PC-3 (cell line): Measurements from ENCODE around the gene PLAC9. TPM values are rescaled to one million over a fixed set of nuclear protein-coding genes. Genes with fewer than 3 reads are reported as not detected.

Experiments
- ATAC-seq: fragments of 200-7000 bp; cut with Tn5 transposase; 2 replicates; pipeline ENCODE4 v1.9.1; 2020; ENCODE audit warnings: mild to moderate bottlenecking, moderate library complexity
- BruUV-seq: library from RNA; stranded (reverse); fragments of 400-500 nt; replicated peaks from 2 replicates; lab custom pipeline; 2021; lab: Mats Ljungman, UMichigan
- CTCF ChIA-PET: fragments of 300-600 bp; sonication (Branson Sonifier 250); formaldehyde crosslinking; loops from one replicate; lab custom pipeline; 2022; ENCODE audit warnings: antibody characterized with exemption; lab: Charles Lee
- POLR2A ChIA-PET: fragments of 300-600 bp; sonication (Branson Sonifier 250); formaldehyde crosslinking; loops from one replicate; lab custom pipeline; 2022; ENCODE audit warnings: antibody characterized with exemption; ENCODE audit not compliant: unreplicated experiment; lab: Charles Lee
- DNase-seq: peaks from one replicate; pipeline ENCODE4 v3.0.0-alpha.2; 2015
- H2AFZ ChIP-seq: fragments of 300-600 bp; sonication (generic); 2 replicates; pipeline ENCODE4 v1.6.0; 2016; ENCODE audit warnings: antibody characterized with exemption, low read length
- H3F3A ChIP-seq: fragments of 300-600 bp; sonication (generic); one replicate; pipeline ENCODE4 v1.6.0; 2017; ENCODE audit warnings: antibody characterized with exemption, low read length, control low read depth, mild to moderate bottlenecking; ENCODE audit not compliant: unreplicated experiment
- H3K27ac ChIP-seq: fragments of 300-600 bp; sonication (generic); 2 replicates; pipeline ENCODE4 v1.5.1; 2016; ENCODE audit warnings: mild to moderate bottlenecking, low read length
- H3K27me3 ChIP-seq: fragments of 300-600 bp; sonication (generic); 2 replicates; pipeline ENCODE4 v1.6.1; 2016; ENCODE audit warnings: low read length, mixed read lengths
- H3K36me3 ChIP-seq: fragments of 300-600 bp; sonication (generic); 2 replicates; pipeline ENCODE4 v1.6.1; 2016; ENCODE audit warnings: low read depth, mixed run types, low read length, mixed read lengths
- H3K4me1 ChIP-seq: fragments of 300-600 bp; sonication (generic); 2 replicates; pipeline ENCODE4 v1.5.1; 2016; ENCODE audit warnings: low read length; ENCODE audit not compliant: insufficient read depth
- H3K4me2 ChIP-seq: fragments of 300-600 bp; sonication (generic); 2 replicates; pipeline ENCODE4 v1.6.0; 2016; ENCODE audit warnings: low read length
- H3K4me3 ChIP-seq: fragments of 300-600 bp; sonication (generic); 2 replicates; pipeline ENCODE4 v1.5.1; 2016; ENCODE audit warnings: mild to moderate bottlenecking, low read length, mixed read lengths
- H3K79me2 ChIP-seq: fragments of 300-600 bp; sonication (generic); 2 replicates; pipeline ENCODE4 v1.6.1; 2017; ENCODE audit warnings: low read length, mixed read lengths
- H3K9ac ChIP-seq: fragments of 300-600 bp; sonication (generic); 2 replicates; pipeline ENCODE4 v1.6.0; 2016; ENCODE audit warnings: mild to moderate bottlenecking, low read length
- H3K9me2 ChIP-seq: fragments of 300-600 bp; sonication (generic); replicated peaks from 2 replicates; pipeline ENCODE4 v1.6.1; 2016; ENCODE audit warnings: mixed run types, low read length, mixed read lengths
- H3K9me3 ChIP-seq: fragments of 300-600 bp; sonication (generic); 2 replicates; pipeline ENCODE4 v1.6.1; 2016; ENCODE audit warnings: low read length, mixed read lengths
- H4K20me1 ChIP-seq: fragments of 300-600 bp; sonication (generic); 2 replicates; pipeline ENCODE4 v1.6.1; 2016; ENCODE audit warnings: low read length, mixed read lengths
- EZH2 ChIP-seq: fragments of 300-600 bp; sonication (generic); IDR thresholded peaks from one replicate; pipeline ENCODE4 v1.6.1; 2017; ENCODE audit warnings: antibody characterized with exemption, mild to moderate bottlenecking, low read length; ENCODE audit not compliant: unreplicated experiment
- EZH2phosphoT487 ChIP-seq: fragments of 300-600 bp; sonication (generic); IDR thresholded peaks from 2 replicates; pipeline ENCODE4 v1.6.1; 2018; ENCODE audit warnings: mild to moderate bottlenecking, antibody characterized with exemption, low read length, borderline replicate concordance
- intact Hi-C: fragments of 100-400 bp; cut with micrococcal nuclease; formaldehyde crosslinking; loops from 2 replicates; pipeline ENCODE4 v1.9.0; 2023
- total RNA-seq: library from RNA; depleted of rRNA; stranded (reverse); fragments of >200 nt; gene quantifications from 2 replicates; pipeline ENCODE4 v1.2.3, GENCODE V29; 2014
- TF ChIP-seq, protein P1 (sequence below): fragments of 300-600 bp; sonication (generic); conservative IDR thresholded peaks from 2 replicates; pipeline ENCODE4 v1.5.1; 2017; ENCODE audit warnings: antibody characterized with exemption, low read depth, mild to moderate bottlenecking, low read length

Gene PLAC9
- total RNA-seq, 1 experiment from 2014 or later = 2.0 TPM

GRCh38 chr10:80186364-80187012 is 54.0 kb downstream of the PLAC9 start:
- Histone ChIP-seq H4K20me1 (peaks cover 88% of the 10 kb centered on the region), H3K9me2 (no peaks in the 10 kb centered on the region), H3K4me2 (no peak overlapping the region), H3K27me3 (no peaks in the 10 kb centered on the region), H3K36me3 (peaks cover 43% of the 10 kb centered on the region), H3K79me2 (peaks cover 98% of the 10 kb centered on the region), H3F3A (no peaks in the 10 kb centered on the region), H3K9ac (no peak overlapping the region), H3K4me1 (peaks cover 6% of the 10 kb centered on the region), H3K9me3 (no peaks in the 10 kb centered on the region), H2AFZ (no peak overlapping the region), H3K27ac (no peak overlapping the region), H3K4me3 (no peak overlapping the region)
- no TSS peak for BruUV-seq
- ATAC-seq = peak; percentile 27
- ChIA-PET POLR2A (no interaction called here), CTCF (no interaction called here)
- intact Hi-C loops = no loop called here
- no peak for TF ChIP-seq EZH2phosphoT487
- TF ChIP-seq, protein P1, sequence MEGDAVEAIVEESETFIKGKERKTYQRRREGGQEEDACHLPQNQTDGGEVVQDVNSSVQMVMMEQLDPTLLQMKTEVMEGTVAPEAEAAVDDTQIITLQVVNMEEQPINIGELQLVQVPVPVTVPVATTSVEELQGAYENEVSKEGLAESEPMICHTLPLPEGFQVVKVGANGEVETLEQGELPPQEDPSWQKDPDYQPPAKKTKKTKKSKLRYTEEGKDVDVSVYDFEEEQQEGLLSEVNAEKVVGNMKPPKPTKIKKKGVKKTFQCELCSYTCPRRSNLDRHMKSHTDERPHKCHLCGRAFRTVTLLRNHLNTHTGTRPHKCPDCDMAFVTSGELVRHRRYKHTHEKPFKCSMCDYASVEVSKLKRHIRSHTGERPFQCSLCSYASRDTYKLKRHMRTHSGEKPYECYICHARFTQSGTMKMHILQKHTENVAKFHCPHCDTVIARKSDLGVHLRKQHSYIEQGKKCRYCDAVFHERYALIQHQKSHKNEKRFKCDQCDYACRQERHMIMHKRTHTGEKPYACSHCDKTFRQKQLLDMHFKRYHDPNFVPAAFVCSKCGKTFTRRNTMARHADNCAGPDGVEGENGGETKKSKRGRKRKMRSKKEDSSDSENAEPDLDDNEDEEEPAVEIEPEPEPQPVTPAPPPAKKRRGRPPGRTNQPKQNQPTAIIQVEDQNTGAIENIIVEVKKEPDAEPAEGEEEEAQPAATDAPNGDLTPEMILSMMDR = no peak
- no peak for TF ChIP-seq EZH2
- no peak for DNase-seq

GRCh38 chr10:80187060-80187459 is 54.5 kb downstream of the PLAC9 start:
- Histone ChIP-seq H4K20me1 (peaks cover 88% of the 10 kb centered on the region), H3K4me2 (no peak overlapping the region), H3K4me1 (peaks cover 12% of the 10 kb centered on the region), H3K36me3 (peaks cover 48% of the 10 kb centered on the region), H3K9me3 (no peaks in the 10 kb centered on the region), H3K4me3 (no peak overlapping the region), H2AFZ (no peak overlapping the region), H3K27ac (no peak overlapping the region), H3K79me2 (peaks cover 98% of the 10 kb centered on the region), H3F3A (no peaks in the 10 kb centered on the region), H3K9ac (no peak overlapping the region), H3K9me2 (no peaks in the 10 kb centered on the region), H3K27me3 (no peaks in the 10 kb centered on the region)
- ChIA-PET POLR2A (no interaction called here), CTCF (no interaction called here)
- DNase-seq (no peak), ATAC-seq (peak; percentile 6; the same call in 1 of the 2 replicates)
- TF ChIP-seq, protein P1 = no peak
- TF ChIP-seq EZH2 (no peak), EZH2phosphoT487 (no peak)
- intact Hi-C loops = no loop called here
- no TSS peak for BruUV-seq
